GM18507 (cell line): ENCODE measurements around the gene TPO.
"Not testable (repeated sequence)": the region's sequence is repeated elsewhere in the genome, so short reads cannot be mapped to it uniquely, and the experiment has no call there.

Source experiments
- DNase-seq: peaks from one replicate; pipeline ENCODE4 v3.0.0; 2011; ENCODE audit warnings: low read depth; ENCODE audit not compliant: insufficient read length; ENCODE audit errors: extremely low spot score
- FAIRE-seq: peaks from 2 replicates; lab custom pipeline; 2011; peaks lifted over from hg19 to GRCh38; lab: Jason Lieb, UNC

TPO gene

GRCh38 chr2:1515986-1516797 lies 102.9 kb downstream of the TPO start:
- FAIRE-seq (no peak), DNase-seq (no peak)

GRCh38 chr2:1516798-1517060 lies 103.5 kb downstream of the TPO start:
- no peak for FAIRE-seq

GRCh38 chr2:1517291-1517690 lies 104.0 kb downstream of the TPO start:
- not testable (repeated sequence) for FAIRE-seq, DNase-seq

More at GRCh38 chr2:1516798-1517060, 103.5 kb downstream of the TPO start:
- no peak for DNase-seq

- DNase-seq: no peak
- no peak for FAIRE-seq
Observed at GRCh38 chr2:1517786-1518185, 104.5 kb downstream of the TPO start.

GRCh38 chr2:1518331-1518803 lies 105.1 kb downstream of the TPO start:
- FAIRE-seq: no peak
- no peak for DNase-seq

- FAIRE-seq: no peak
- no peak for DNase-seq
Observed at GRCh38 chr2:1518867-1519530, 105.7 kb downstream of the TPO start.

- no peak for DNase-seq
- no peak for FAIRE-seq
Observed at GRCh38 chr2:1521191-1521877, 108.1 kb downstream of the TPO start.

GRCh38 chr2:1521878-1522830 lies 108.9 kb downstream of the TPO start:
- FAIRE-seq (no peak), DNase-seq (no peak)

- FAIRE-seq (no peak), DNase-seq (no peak)
Observed at GRCh38 chr2:1527153-1527992, 114.1 kb downstream of the TPO start.

- DNase-seq (no peak), FAIRE-seq (no peak)
Observed at GRCh38 chr2:1528273-1529064, 115.2 kb downstream of the TPO start.

GRCh38 chr2:1538663-1539062 lies 125.4 kb downstream of the TPO start:
- DNase-seq (no peak), FAIRE-seq (no peak)

- FAIRE-seq: no peak
- no peak for DNase-seq
Observed at GRCh38 chr2:1539441-1539840, 126.2 kb downstream of the TPO start.

- DNase-seq (no peak), FAIRE-seq (no peak)
Observed at GRCh38 chr2:1539973-1540372, 126.7 kb downstream of the TPO start.

GRCh38 chr2:1540481-1540880 lies 127.2 kb downstream of the TPO start:
- DNase-seq (no peak), FAIRE-seq (no peak)

- DNase-seq (no peak), FAIRE-seq (no peak)
Observed at GRCh38 chr2:1541040-1541439, 127.8 kb downstream of the TPO start.

- DNase-seq (no peak), FAIRE-seq (no peak)
Observed at GRCh38 chr2:1541819-1542475, 128.7 kb downstream of the TPO start.

GRCh38 chr2:1542971-1543370 lies 129.7 kb downstream of the TPO start:
- FAIRE-seq (no peak), DNase-seq (no peak)
